SK-N-SH (cell line): ENCODE results near the gene IER2. TPM values are rescaled to one million over a fixed set of nuclear protein-coding genes. Genes with fewer than 3 reads are reported as not detected.

Experiments used
- CTCF ChIA-PET: fragments of 300-600, 350-600 bp; formaldehyde crosslinking; extraction: SDS; loops from one replicate; lab custom pipeline; 2021; lab: Yijun Ruan, JAX
- POLR2A ChIA-PET: fragments of 350-600 bp; sonication (Branson Sonifier 250); formaldehyde crosslinking; extraction: SDS; loops from one replicate; lab custom pipeline; 2020; ENCODE audit warnings: antibody characterized with exemption, inconsistent platforms; lab: Yijun Ruan, JAX
- DNase-seq: peaks from one replicate; pipeline ENCODE4 v3.0.0; 2012
- H2AFZ ChIP-seq: fragments of 200-600 bp; sonication (generic); 2 replicates; pipeline ENCODE4 v1.8.1; 2016; ENCODE audit warnings: antibody characterized with exemption, mild to moderate bottlenecking, low read depth
- H3F3A ChIP-seq: fragments of 200-600 bp; sonication (generic); replicated peaks from 2 replicates; pipeline ENCODE3; 2016; ENCODE audit warnings: antibody characterized with exemption, mild to moderate bottlenecking; ENCODE audit not compliant: insufficient read depth
- H3K27ac ChIP-seq, 2 experiments: fragments of 200-500 bp in 1 of 2; fragments of 200-600 bp in 1 of 2; sonication (Bioruptor generic) in 1 of 2; sonication (generic), shearing (Covaris generic) in 1 of 2; 2 replicates each; pipeline versions ENCODE4 v1.5.1 to v1.6.1; 2014 to 2016; ENCODE audit warnings: low read depth in 2 of 2, inconsistent platforms in 1 of 2, low read length in 1 of 2, mild to moderate bottlenecking in 1 of 2, mixed read lengths in 1 of 2
- H3K27me3 ChIP-seq: fragments of 200-600 bp; sonication (generic), shearing (Covaris generic); 2 replicates; pipeline ENCODE4 v1.6.1; 2016; ENCODE audit warnings: mixed run types; ENCODE audit not compliant: insufficient read depth
- H3K36me3 ChIP-seq, 2 experiments: fragments of 200-500 bp in 1 of 2; fragments of 200-600 bp in 1 of 2; sonication (Bioruptor generic) in 1 of 2; sonication (generic) in 1 of 2; replicated peaks in 1 of 2; 2 replicates each; pipeline versions ENCODE3 to v1.5.1; 2014 to 2016; ENCODE audit warnings: low read length in 1 of 2, mild to moderate bottlenecking in 1 of 2; ENCODE audit not compliant: insufficient read depth in 2 of 2, control insufficient read depth in 1 of 2
- H3K4me1 ChIP-seq, 2 experiments: fragments of 200-500 bp in 1 of 2; fragments of 200-600 bp in 1 of 2; sonication (Bioruptor generic) in 1 of 2; sonication (generic), shearing (Covaris generic) in 1 of 2; 2 replicates each; pipeline versions ENCODE4 v1.5.1 to v1.6.1; 2014 to 2016; ENCODE audit warnings: low read depth in 1 of 2, low read length in 1 of 2, mixed run types in 1 of 2; ENCODE audit not compliant: insufficient read depth in 2 of 2, control insufficient read depth in 1 of 2
- H3K4me2 ChIP-seq: fragments of 200-600 bp; sonication (generic), shearing (Covaris generic); 2 replicates; pipeline ENCODE4 v1.6.1; 2017; ENCODE audit warnings: mixed run types
- H3K4me3 ChIP-seq, 2 experiments: fragments of 200-500 bp in 1 of 2; fragments of 200-600 bp in 1 of 2; sonication (Bioruptor generic) in 1 of 2; sonication (generic), shearing (Covaris generic) in 1 of 2; 2 replicates each; pipeline versions ENCODE4 v1.5.1 to v1.8.1; 2014 to 2016; ENCODE audit warnings: low read depth in 2 of 2, inconsistent platforms in 1 of 2, low read length in 1 of 2, mild to moderate bottlenecking in 1 of 2, mixed read lengths in 1 of 2, moderate library complexity in 1 of 2
- H3K79me2 ChIP-seq: fragments of 200-600 bp; sonication (generic); 2 replicates; pipeline ENCODE4 v1.8.1; 2017; ENCODE audit warnings: mild to moderate bottlenecking; ENCODE audit not compliant: insufficient read depth
- H3K9ac ChIP-seq: fragments of 200-600 bp; sonication (generic); 2 replicates; pipeline ENCODE4 v1.6.1; 2017; ENCODE audit warnings: mixed run types
- H3K9me2 ChIP-seq: fragments of 200-600 bp; sonication (generic); 2 replicates; pipeline ENCODE4 v1.6.1; 2017; ENCODE audit warnings: mixed run types
- H3K9me3 ChIP-seq: fragments of 200-600 bp; sonication (generic); 2 replicates; pipeline ENCODE4 v1.6.1; 2017; ENCODE audit warnings: mixed run types, mild to moderate bottlenecking, moderate library complexity
- H4K20me1 ChIP-seq: fragments of 200-600 bp; sonication (generic); 2 replicates; pipeline ENCODE4 v1.6.1; 2017; ENCODE audit warnings: mild to moderate bottlenecking, mixed run types; ENCODE audit not compliant: insufficient read depth
- CTCF ChIP-seq: fragments of 200-600 bp; sonication (generic); IDR thresholded peaks from 2 replicates; pipeline ENCODE4 v1.6.1; 2017; ENCODE audit warnings: antibody characterized with exemption, mild to moderate bottlenecking, moderate library complexity
- FOSL2 ChIP-seq: IDR thresholded peaks from 2 replicates; pipeline ENCODE4 v1.4.0; 2012; ENCODE audit warnings: low read depth, mild to moderate bottlenecking, moderate library complexity, borderline replicate concordance
- GABPA ChIP-seq: IDR thresholded peaks from 2 replicates; pipeline ENCODE4 v1.4.0; 2012; ENCODE audit warnings: low read depth, mild to moderate bottlenecking
- MAX ChIP-seq: IDR thresholded peaks from 2 replicates; pipeline ENCODE4 v1.4.0; 2012; ENCODE audit warnings: low read depth
- MEF2A ChIP-seq: IDR thresholded peaks from 2 replicates; pipeline ENCODE4 v1.4.0; 2012; ENCODE audit warnings: low read depth, borderline replicate concordance
- NFIC ChIP-seq: IDR thresholded peaks from 2 replicates; pipeline ENCODE4 v1.4.0; 2012; ENCODE audit warnings: borderline replicate concordance
- NRF1 ChIP-seq: IDR thresholded peaks from 2 replicates; pipeline ENCODE4 v1.6.1; 2012; ENCODE audit warnings: low read depth, mild to moderate bottlenecking, low read length
- PBX3 ChIP-seq: IDR thresholded peaks from 2 replicates; pipeline ENCODE4; 2012
- REST ChIP-seq: IDR thresholded peaks from 2 replicates; pipeline ENCODE4 v1.6.1; 2012; ENCODE audit warnings: mild to moderate bottlenecking, low read depth, low read length, moderate library complexity
- SIN3A ChIP-seq: IDR thresholded peaks from 2 replicates; pipeline ENCODE4 v1.6.1; 2012; ENCODE audit warnings: low read depth, mild to moderate bottlenecking, low read length, moderate library complexity, borderline replicate concordance
- TAF1 ChIP-seq: IDR thresholded peaks from 2 replicates; pipeline ENCODE4 v1.6.1; 2012; ENCODE audit warnings: low read depth, mild to moderate bottlenecking, low read length, moderate library complexity, borderline replicate concordance
- TCF12 ChIP-seq: IDR thresholded peaks from 2 replicates; pipeline ENCODE4 v1.4.0; 2012
- WGBS: methylation state at CpG from one replicate; pipeline ENCODE4 v1.1.6; 2017; ENCODE audit warnings: low lambda C conversion rate; 5-methylcytosine and 5-hydroxymethylcytosine counted together
- polyA plus RNA-seq, 3 experiments: library from polyadenylated mRNA; depleted of rRNA; stranded (reverse); fragments of >200 nt; gene quantifications; 2 replicates each; pipeline ENCODE4 v1.2.3, GENCODE V29; 2012

IER2 gene
- polyA plus RNA-seq, 1 of the 3 experiments (the other 2 are of a cell fraction) = 115 TPM

- Histone ChIP-seq H3K79me2 (peaks cover 28% of the 10 kb centered on the region), H3K27me3 (no peaks in the 10 kb centered on the region), H3K9me3 (no peaks in the 10 kb centered on the region), H3K9me2 (no peaks in the 10 kb centered on the region), H2AFZ (no peak overlapping the region), H3K27ac (no peak overlapping the region), H4K20me1 (peaks cover 18% of the 10 kb centered on the region), H3F3A (peaks cover 10% of the 10 kb centered on the region), H3K4me1 (no peaks in the 10 kb centered on the region), H3K4me3 (no peak overlapping the region), H3K4me2 (no peak overlapping the region), H3K36me3 (peaks cover 9 to 43% of the 10 kb centered on the region in 2 experiments), H3K9ac (no peak overlapping the region)
- TF ChIP-seq TAF1 (no peak), GABPA (no peak), PBX3 (no peak), NRF1 (no peak), CTCF (no peak), MAX (no peak), REST (no peak), MEF2A (no peak), NFIC (no peak), FOSL2 (no peak), SIN3A (no peak), TCF12 (no peak)
- POLR2A ChIA-PET = interaction anchor here (1.0 kb wide), 1 partner anchor 11 kb away, joined by 4 read pairs; the partner anchor contains the start of genes IER2 and STX10
- WGBS = 91% methylated on average over 29 of the region's 40 CpGs
- CTCF ChIA-PET = interaction anchor here (0.5 kb wide), 1 partner anchor 934 kb away, joined by 3 read pairs; no protein-coding TSS in a partner anchor
- DNase-seq = no peak
Measured at GRCh38 chr19:13138171-13138915, 11.9 kb upstream of the IER2 start.
